Measurements from ENCODE around the gene ARSD.
"Not testable (repeated sequence)": the region's sequence is repeated elsewhere in the genome, so short reads cannot be mapped to it uniquely, and the experiment has no call there.

Gene ARSD

DNA sequence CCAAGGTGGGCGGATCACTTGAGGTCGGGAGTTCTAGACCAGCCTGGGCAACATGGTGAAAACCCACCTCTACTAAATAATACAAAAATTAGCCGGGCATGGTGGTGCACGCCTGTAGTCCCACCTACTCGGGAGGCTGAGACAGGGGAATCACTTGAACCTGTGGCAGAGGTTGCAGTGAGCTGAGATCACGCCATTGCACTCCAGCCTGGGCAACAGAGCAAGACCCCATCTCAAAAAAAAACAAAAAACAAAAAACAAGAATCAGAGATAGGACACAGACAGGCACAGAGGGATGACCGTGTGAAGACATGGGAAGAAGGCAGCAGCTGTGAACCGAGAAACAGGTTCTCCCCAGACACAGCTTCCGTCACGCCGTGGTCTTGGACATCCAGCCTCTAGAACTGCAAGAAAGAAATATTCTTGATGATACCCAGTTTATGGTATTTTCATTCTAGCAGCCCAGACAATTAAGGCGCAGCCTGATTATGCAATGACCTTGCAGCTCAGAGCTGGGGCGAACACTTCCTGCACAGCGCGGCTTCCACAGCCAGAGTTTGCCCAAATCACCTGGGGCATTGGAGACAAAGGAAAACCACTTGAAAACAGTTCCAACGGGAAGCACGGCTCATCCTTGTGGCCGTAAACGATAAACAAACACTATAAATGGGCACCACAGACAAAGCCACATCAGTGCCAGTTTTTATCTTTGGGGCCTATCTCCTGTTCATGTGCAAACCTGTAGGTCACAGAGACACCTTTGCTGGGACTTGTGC is 4.2 kb upstream of the ARSD start:
- no peak for DNase-seq

GRCh38 chrX:2931612-2932011 is 2.5 kb upstream of the ARSD start:
- no peak for DNase-seq

DNA sequence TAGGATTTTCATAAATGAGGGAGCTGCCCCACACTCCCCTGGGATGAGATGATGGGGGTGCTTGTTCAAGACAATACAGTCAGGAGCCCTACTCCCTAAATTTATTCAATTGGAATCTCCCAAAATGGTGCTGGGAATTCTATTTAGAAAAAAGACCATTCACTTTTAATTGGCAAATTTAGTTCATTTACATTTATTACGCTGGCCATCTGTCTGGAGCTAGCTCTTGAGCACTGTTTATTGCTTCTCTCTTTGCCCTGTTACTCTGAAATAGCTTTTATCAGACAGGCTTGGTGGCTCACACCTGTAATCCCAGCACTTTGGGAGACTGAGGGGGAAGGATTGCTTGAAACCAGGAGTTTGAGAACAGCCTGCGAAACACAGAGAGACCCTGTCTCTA is 2.0 kb upstream of the ARSD start:
- DNase-seq: no peak

GRCh38 chrX:2928191-2928582 is 952 bp downstream of the ARSD start:
- DNase-seq: no peak

DNA sequence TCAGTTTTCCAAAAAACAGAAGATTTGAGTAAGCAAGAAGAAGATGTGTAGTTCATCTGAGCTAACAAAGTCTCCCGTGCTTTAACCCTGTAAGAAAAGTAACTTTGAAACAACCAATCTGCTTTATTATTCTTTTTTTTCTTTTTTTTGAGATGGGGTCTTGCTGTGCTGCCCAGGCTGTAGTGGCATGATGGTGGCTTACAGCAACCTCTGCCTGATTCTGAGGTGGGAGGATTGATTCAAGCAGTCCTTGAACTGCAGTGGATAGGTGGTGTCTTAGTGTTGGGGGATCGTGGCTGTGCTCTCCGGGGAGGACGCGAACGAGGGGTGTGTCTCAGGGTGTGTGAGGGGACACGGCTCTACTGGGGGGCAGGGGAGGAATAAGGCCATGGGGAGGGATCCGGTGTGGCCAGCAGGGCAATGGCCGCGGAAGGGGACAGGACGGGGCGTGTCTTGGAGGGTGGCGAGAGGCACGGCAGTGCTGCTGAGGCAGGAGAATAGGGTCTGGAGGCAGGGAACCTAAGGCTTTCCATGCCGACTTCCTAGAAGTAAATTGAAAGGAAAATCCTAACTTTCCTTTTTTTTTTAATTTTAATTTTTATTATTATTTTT is 2.4 kb downstream of the ARSD start:
- DNase-seq: no peak

GRCh38 chrX:2926255-2926654 is 2.9 kb downstream of the ARSD start:
- not testable (repeated sequence) for DNase-seq

DNA sequence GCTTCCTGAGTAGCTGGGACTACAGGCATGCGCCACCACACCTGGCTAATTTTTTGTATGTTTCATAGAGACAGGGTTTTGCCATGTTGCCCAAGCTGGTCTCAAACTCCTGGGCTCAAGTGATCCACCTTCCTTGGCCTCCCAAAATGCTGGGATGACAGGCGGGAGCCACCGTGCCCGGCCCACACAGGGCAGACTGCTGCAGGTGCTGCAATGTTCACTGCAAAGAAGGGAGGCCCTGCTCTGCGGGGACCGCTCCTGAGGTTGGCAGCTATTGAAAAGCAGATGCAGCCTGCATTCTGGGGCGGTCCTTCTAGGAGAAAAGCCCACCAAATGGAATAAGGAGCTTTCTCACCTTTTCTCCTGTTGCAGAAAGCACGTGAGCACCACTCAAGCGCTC is 5.0 kb downstream of the ARSD start:
- no peak for DNase-seq

DNA sequence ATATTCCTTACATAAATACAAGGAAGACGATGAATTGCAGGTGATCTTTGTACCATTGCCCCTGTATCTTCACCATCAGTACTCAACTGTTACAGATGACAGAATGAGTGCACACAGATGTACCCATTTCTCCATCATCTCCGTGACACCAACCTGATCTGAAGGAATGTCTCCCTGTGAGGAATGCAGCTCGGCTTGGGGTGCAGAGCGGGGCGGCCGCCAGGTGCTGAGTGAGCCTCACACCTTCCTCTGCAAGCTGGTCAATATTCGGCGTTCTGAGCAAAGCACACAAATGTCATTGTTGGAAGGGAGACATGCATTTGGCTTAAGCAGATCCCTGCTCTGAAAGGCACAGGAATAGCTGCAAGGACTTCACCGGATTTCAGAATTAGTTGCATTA is 7.4 kb downstream of the ARSD start:
- no peak for DNase-seq

- DNase-seq: no peak
Observed at GRCh38 chrX:2921193-2921592, 7.9 kb downstream of the ARSD start.

DNA sequence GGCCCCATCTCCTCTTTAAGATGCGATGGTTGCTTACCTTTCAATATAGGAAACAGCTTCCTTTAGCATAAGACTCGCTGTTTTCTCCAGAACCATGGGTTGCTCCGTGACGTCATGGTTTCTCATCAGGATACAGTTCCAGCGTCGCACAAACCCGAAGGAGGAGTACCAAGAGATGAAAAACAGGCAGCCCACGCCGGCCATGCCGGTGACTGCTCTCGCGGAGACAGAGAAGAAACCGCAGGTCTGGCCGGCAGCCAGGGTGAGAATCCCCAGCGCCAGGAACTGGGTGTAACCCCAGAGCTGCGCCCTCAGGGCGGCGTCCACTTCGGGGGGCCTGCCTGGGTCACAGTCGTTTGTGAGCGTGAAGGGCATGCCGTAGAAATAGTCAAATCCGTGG is 11.4 kb downstream of the ARSD start:
- DNase-seq: no peak

DNA sequence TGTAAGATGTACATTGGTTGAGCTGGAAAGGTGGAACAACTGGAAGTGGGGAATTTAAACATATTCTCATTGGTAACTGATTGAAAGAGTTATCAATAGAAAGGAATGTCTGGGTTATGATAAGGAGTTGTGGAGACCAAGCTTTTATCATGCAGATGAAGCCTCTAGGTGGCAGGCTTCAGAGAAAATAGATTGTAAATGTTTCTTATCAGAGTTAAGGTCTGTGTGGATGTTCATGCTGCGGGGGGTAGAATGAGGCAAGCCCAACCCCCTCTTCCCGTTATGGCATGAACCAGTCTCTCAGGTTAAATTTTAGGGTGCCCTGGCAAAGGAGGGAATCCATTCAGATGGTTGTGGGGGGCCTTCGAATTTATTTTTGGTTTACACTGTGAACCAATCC is 16.0 kb downstream of the ARSD start:
- DNase-seq: no peak

DNA sequence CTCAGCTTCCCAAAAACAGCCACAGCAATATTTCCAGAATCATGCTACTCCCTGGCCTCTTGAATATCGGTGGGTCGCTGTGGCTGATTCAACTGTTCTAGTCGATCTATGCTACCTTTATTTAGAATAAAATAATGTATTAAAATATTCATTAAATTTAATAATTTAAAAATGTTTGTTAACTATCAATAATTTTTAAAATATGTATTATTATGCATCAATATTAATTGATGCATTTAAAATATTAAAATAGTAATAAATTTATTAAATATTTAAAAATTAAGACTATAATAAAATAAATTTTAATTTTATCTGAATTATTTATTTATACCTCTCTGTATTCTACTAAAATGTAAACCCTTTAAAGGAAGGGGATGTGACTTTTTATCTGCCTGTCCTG is 19.0 kb downstream of the ARSD start:
- DNase-seq: no peak

DNA sequence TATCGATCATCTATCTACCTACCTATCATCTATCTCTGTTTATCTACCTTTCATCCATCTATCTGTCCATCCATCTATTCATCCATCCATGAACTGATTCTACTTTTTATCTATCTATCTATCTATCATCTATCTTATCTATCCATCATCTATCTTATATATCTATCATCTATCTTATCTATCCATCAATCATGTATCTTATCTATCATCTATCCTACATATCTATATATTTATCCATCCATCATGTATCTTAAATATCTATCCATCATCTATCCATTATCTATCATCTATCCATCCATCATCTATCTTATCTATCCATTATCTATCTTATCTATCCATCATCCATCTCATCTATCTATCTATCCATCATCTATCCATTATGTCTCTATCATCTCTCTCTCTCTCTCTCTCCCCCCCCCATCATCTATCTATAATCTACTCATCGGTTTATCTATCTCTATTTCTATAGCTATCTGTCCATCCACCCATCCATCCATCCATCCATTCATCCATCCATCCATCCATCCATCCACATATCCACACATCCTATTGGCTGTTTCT is 20.9 kb downstream of the ARSD start:
- no peak for DNase-seq

- no peak for DNase-seq
Observed at GRCh38 chrX:2907295-2907694, 21.8 kb downstream of the ARSD start.

- no peak for DNase-seq
Observed at GRCh38 chrX:2903366-2903765, 25.8 kb downstream of the ARSD start.

GRCh38 chrX:2902841-2903240 is 26.3 kb downstream of the ARSD start:
- DNase-seq: no peak

DNA sequence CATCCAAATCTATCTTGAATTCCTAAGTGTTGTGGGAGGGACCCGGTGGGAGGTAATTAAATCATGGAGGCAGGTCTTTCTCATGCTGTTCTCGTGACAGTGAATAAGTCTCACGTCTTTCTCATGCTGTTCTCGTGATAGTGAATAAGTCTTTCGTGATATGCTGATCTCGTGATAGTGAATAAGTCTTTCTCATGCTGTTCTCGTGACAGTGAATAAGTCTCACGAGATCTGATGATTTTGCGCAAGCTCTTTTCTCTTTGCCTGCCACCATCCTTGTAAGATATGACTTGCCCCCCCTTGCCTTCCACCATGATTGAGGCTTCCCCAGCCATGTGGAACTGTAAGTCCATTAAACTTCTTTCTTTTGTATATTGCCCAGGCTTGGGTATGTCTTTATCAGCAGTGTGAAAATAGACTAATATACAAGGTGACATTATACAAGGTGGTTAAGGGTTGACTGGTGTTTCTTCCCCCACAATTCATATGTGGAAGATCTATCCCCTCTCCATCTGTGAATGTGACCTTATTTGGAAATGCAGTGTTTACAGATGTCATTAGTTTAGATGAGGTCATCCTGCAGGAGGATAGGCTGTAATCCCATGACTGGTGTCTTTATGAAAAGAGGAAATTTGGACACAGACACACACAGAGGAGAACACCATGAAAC is 27.6 kb downstream of the ARSD start:
- DNase-seq: no peak

- DNase-seq: no peak
Observed at GRCh38 chrX:2898846-2899512, 30.2 kb downstream of the ARSD start.

DNA sequence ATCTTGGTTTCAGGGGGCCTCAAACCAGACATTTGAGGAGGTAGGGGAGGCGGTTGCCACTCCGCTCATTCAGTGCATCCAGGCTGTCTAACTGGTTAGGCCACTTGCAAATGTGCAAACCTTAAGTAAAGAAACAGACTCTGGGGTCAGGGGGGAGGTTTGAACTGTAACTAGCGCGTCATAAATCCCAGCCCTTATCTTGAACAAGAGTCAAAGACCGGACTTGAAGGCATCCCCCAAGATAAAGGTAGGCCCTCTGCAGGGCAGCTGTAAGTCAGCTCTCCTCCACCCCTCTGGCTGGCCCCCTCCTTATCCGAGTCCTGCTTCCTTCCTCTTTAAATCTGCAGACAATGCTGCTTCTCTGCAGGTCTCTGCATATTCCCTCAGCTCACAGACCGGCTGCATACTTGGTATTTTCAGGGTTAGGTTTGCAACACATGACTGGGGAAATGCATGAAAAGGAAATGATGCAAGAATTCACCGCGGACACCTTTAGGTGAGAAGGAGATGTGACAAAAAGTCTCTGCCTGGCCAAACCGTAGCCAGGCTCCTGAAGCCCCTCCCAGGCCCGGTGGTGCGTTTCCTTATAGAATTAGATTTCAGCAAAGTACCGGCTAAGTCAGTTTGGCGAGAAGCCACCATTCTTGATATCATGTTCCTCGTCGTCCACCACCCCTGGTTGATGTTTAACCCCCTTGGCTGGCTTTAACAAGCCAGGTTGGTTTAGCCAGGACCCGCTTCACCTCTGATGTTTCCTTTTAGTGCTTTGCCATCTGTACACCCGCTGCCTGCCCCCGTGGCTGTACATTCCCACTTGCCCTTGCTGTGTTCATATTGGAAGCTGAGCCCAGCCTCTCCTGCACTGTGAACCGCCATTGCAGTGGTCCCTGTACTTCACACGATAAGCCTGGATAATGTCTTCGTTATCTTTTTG is 31.2 kb downstream of the ARSD start:
- DNase-seq: peak; percentile 56

- DNase-seq: no peak
Observed at GRCh38 chrX:2897311-2897689, 31.8 kb downstream of the ARSD start.

- DNase-seq: no peak
Observed at GRCh38 chrX:2894885-2895292, 34.2 kb downstream of the ARSD start.

DNA sequence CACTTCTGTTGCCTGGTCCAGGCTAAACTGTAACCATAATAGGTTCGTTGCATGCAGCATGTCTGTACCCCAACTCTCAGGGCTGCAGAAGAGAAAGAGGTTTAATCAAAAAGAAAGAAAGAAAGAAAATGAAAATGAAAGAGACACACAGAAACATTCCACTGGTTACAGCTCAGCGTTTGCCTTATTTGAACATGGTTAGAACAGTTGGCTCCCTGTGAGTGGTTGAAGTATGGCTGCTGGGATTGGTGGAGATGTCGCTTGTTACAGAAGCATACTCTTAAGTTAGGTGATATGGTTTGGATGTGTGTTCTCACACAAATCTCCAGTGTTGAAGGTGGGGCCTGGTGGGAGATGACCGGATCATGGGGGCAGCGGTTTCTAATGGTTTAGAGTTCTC is 36.3 kb downstream of the ARSD start:
- no peak for DNase-seq
